ENCODE measurements around the gene UGT1A4. TPM values are rescaled to one million over a fixed set of nuclear protein-coding genes. Genes with fewer than 3 reads are reported as not detected.

Gene UGT1A4
- total and polyA plus RNA-seq, 2 of the 8 experiments (the other 6 are each of a cell fraction or from before 2014, with no cell fraction given), result not detected

- Histone ChIP-seq H3K9ac (replicated peaks in 1 of 4; ENCODE audit: extremely low read depth in 1 of 4, low read depth in 3 of 4, low read length in 3 of 4) (no peak overlapping the region), H3K79me1 (ENCODE audit: low read depth, low read length) (no peaks in the 10 kb centered on the region), H3K79me2 (ENCODE audit: control insufficient read depth in 1 of 2, insufficient read depth in 2 of 2, low read length in 2 of 2) (no peaks in the 10 kb centered on the region), H3K14ac (ENCODE audit: insufficient read length) (no peak overlapping the region), H3K23me2 (ENCODE audit: low read depth, low read length) (no peaks in the 10 kb centered on the region), H4K91ac (replicated peaks; ENCODE audit: insufficient read length, low read length) (no peak overlapping the region), H3K9me3 (ENCODE audit: insufficient read depth in 2 of 2, low read depth in 1 of 2, low read length in 1 of 2) (no peaks in the 10 kb centered on the region), H3K18ac (ENCODE audit: extremely low read depth, low read length) (no peak overlapping the region), H3K27me3 (replicated peaks in 1 of 4; ENCODE audit: control insufficient read depth in 3 of 4, extremely low read depth in 1 of 4, insufficient read depth in 3 of 4, low read length in 3 of 4) (no peaks in the 10 kb centered on the region), H2BK5ac (ENCODE audit: low read depth, low read length) (no peak overlapping the region), H4K8ac (ENCODE audit: extremely low read depth, insufficient read depth, low read length) (no peak overlapping the region), H3K56ac (replicated peaks; ENCODE audit: insufficient read length, low read depth, low read length) (no peak overlapping the region), H2BK120ac (replicated peaks; ENCODE audit: low read depth, low read length) (no peak overlapping the region), H3K23ac (ENCODE audit: insufficient read length) (no peak overlapping the region), H2BK15ac (ENCODE audit: low read length) (no peak overlapping the region), H4K20me1 (replicated peaks in 1 of 2; ENCODE audit: control insufficient read depth in 1 of 2, insufficient read depth in 2 of 2, low read length in 2 of 2) (no peaks in the 10 kb centered on the region), H2BK12ac (ENCODE audit: low read depth, low read length) (no peak overlapping the region), H3K36me3 (ENCODE audit: control insufficient read depth in 2 of 4, insufficient read depth in 4 of 4, low read length in 3 of 4) (no peaks in the 10 kb centered on the region), H4K5ac (ENCODE audit: insufficient read length, low read depth, low read length) (no peak overlapping the region), H3K4ac (replicated peaks; ENCODE audit: insufficient read length, low read depth, low read length) (no peak overlapping the region), H2AK5ac (ENCODE audit: low read depth, low read length) (no peak overlapping the region), H3K4me1 (replicated peaks in 1 of 4; ENCODE audit: control insufficient read depth in 3 of 4, insufficient read depth in 4 of 4, low read length in 3 of 4) (no peaks in the 10 kb centered on the region; a peak in 1 of 7 replicates), H3K4me2 (ENCODE audit: insufficient read depth in 1 of 2, low read depth in 2 of 2, low read length in 2 of 2) (no peak overlapping the region), H3K27ac (ENCODE audit: low read depth, low read length) (no peak overlapping the region), H3K4me3 (ENCODE audit: extremely low read depth in 1 of 4, insufficient read depth in 2 of 4, low read depth in 3 of 4, low read length in 4 of 4) (no peak overlapping the region), H2AFZ (ENCODE audit: low read length) (no peak overlapping the region), H2BK20ac (ENCODE audit: low read length) (no peak overlapping the region)
- CTCF ChIA-PET (ENCODE audit: partially characterized antibody), result no interaction called here
- 97% methylated on average over 3 of the region's 3 CpGs; no CpG with 5 or more reads in 1 of the 2 experiments for WGBS, 2 experiments (ENCODE audit: extremely low coverage in 1 of 2, insufficient coverage in 1 of 2, insufficient read length in 1 of 2, insufficient replicate concordance in 2 of 2, low coverage in 1 of 2, low lambda C conversion rate in 2 of 2, missing lambda C conversion rate in 1 of 2)
- FAIRE-seq (no peak), DNase-seq (ENCODE audit: low read depth in 1 of 2, low spot score in 2 of 2) (no peak)
- POLR2A ChIA-PET (ENCODE audit: partially characterized antibody), result no interaction called here
- TF ChIP-seq, protein P1, sequence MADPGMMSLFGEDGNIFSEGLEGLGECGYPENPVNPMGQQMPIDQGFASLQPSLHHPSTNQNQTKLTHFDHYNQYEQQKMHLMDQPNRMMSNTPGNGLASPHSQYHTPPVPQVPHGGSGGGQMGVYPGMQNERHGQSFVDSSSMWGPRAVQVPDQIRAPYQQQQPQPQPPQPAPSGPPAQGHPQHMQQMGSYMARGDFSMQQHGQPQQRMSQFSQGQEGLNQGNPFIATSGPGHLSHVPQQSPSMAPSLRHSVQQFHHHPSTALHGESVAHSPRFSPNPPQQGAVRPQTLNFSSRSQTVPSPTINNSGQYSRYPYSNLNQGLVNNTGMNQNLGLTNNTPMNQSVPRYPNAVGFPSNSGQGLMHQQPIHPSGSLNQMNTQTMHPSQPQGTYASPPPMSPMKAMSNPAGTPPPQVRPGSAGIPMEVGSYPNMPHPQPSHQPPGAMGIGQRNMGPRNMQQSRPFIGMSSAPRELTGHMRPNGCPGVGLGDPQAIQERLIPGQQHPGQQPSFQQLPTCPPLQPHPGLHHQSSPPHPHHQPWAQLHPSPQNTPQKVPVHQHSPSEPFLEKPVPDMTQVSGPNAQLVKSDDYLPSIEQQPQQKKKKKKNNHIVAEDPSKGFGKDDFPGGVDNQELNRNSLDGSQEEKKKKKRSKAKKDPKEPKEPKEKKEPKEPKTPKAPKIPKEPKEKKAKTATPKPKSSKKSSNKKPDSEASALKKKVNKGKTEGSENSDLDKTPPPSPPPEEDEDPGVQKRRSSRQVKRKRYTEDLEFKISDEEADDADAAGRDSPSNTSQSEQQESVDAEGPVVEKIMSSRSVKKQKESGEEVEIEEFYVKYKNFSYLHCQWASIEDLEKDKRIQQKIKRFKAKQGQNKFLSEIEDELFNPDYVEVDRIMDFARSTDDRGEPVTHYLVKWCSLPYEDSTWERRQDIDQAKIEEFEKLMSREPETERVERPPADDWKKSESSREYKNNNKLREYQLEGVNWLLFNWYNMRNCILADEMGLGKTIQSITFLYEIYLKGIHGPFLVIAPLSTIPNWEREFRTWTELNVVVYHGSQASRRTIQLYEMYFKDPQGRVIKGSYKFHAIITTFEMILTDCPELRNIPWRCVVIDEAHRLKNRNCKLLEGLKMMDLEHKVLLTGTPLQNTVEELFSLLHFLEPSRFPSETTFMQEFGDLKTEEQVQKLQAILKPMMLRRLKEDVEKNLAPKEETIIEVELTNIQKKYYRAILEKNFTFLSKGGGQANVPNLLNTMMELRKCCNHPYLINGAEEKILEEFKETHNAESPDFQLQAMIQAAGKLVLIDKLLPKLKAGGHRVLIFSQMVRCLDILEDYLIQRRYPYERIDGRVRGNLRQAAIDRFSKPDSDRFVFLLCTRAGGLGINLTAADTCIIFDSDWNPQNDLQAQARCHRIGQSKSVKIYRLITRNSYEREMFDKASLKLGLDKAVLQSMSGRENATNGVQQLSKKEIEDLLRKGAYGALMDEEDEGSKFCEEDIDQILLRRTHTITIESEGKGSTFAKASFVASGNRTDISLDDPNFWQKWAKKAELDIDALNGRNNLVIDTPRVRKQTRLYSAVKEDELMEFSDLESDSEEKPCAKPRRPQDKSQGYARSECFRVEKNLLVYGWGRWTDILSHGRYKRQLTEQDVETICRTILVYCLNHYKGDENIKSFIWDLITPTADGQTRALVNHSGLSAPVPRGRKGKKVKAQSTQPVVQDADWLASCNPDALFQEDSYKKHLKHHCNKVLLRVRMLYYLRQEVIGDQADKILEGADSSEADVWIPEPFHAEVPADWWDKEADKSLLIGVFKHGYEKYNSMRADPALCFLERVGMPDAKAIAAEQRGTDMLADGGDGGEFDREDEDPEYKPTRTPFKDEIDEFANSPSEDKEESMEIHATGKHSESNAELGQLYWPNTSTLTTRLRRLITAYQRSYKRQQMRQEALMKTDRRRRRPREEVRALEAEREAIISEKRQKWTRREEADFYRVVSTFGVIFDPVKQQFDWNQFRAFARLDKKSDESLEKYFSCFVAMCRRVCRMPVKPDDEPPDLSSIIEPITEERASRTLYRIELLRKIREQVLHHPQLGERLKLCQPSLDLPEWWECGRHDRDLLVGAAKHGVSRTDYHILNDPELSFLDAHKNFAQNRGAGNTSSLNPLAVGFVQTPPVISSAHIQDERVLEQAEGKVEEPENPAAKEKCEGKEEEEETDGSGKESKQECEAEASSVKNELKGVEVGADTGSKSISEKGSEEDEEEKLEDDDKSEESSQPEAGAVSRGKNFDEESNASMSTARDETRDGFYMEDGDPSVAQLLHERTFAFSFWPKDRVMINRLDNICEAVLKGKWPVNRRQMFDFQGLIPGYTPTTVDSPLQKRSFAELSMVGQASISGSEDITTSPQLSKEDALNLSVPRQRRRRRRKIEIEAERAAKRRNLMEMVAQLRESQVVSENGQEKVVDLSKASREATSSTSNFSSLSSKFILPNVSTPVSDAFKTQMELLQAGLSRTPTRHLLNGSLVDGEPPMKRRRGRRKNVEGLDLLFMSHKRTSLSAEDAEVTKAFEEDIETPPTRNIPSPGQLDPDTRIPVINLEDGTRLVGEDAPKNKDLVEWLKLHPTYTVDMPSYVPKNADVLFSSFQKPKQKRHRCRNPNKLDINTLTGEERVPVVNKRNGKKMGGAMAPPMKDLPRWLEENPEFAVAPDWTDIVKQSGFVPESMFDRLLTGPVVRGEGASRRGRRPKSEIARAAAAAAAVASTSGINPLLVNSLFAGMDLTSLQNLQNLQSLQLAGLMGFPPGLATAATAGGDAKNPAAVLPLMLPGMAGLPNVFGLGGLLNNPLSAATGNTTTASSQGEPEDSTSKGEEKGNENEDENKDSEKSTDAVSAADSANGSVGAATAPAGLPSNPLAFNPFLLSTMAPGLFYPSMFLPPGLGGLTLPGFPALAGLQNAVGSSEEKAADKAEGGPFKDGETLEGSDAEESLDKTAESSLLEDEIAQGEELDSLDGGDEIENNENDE (IDR thresholded peaks at IDR 0.05; ENCODE audit: insufficient replicate concordance, low read length), result no peak
These were observed 45.6 kb upstream of the UGT1A4 start for GRCh38 chr2:233672886-233673285.
